ENCODE measurements around the gene D2HGDH. TPM values are rescaled to one million over a fixed set of nuclear protein-coding genes. Genes with fewer than 3 reads are reported as not detected.

Gene D2HGDH
- total RNA-seq, 1 experiment from 2014 or later: 53.3 TPM

GRCh38 chr2:241701399-241702154 lies 32.9 kb upstream of the D2HGDH start, which contains the start of gene ING5:
TSS of gene ING5 (plus strand) at chr2:241702039. CDS start at chr2:241702066, 27 bp downstream.
- peaks cover 73% of the 10 kb centered on the region for H3K36me3 Mint-ChIP-seq (ENCODE audit: insufficient read depth, unreplicated experiment)
- H3K4me1 Mint-ChIP-seq (ENCODE audit: low read depth, unreplicated experiment): peaks cover 10% of the 10 kb centered on the region
- intact Hi-C loops (cut with micrococcal nuclease; ENCODE audit: unreplicated experiment): no loop called here
- peak within 1 kb of the TSS; percentile 90 for H3K4me3 Mint-ChIP-seq (ENCODE audit: low read depth, unreplicated experiment)
- H3K27me3 Mint-ChIP-seq (ENCODE audit: unreplicated experiment): no peaks in the 10 kb centered on the region
- peak within 1 kb of the TSS; percentile 93 for H3K27ac Mint-ChIP-seq (ENCODE audit: unreplicated experiment)
- peaks cover 4% of the 10 kb centered on the region for H3K9me3 Mint-ChIP-seq (ENCODE audit: low read depth, unreplicated experiment)
- TSS peak; percentile 89 for BruUV-seq (replicated peaks)
- DNase-seq: peak; percentile 99
- TF ChIP-seq CTCF (IDR thresholded peaks at IDR 0.05; ENCODE audit: unreplicated experiment): peak; percentile 36
- CTCF ChIA-PET: interaction anchor here (0.6 to 1.1 kb wide), 4 partner anchors 15 to 229 kb away, joined by 3 to 6 read pairs (median 4); no protein-coding TSS in a partner anchor

- CTCF ChIA-PET: interaction anchor here (0.6 to 1.1 kb wide), 5 partner anchors 14 to 228 kb away, joined by 3 to 6 read pairs (median 4); no protein-coding TSS in a partner anchor
- Mint-ChIP-seq H3K27ac (ENCODE audit: unreplicated experiment) (peak overlapping the region; percentile 64), H3K9me3 (ENCODE audit: low read depth, unreplicated experiment) (peaks cover 4% of the 10 kb centered on the region), H3K36me3 (ENCODE audit: insufficient read depth, unreplicated experiment) (peaks cover 81% of the 10 kb centered on the region), H3K4me1 (ENCODE audit: low read depth, unreplicated experiment) (peaks cover 10% of the 10 kb centered on the region), H3K27me3 (ENCODE audit: unreplicated experiment) (no peaks in the 10 kb centered on the region), H3K4me3 (ENCODE audit: low read depth, unreplicated experiment) (peak overlapping the region; percentile 90)
- peak; percentile 92 for DNase-seq
- peak; percentile 50 for TF ChIP-seq CTCF (IDR thresholded peaks at IDR 0.05; ENCODE audit: unreplicated experiment)
- intact Hi-C loops (cut with micrococcal nuclease; ENCODE audit: unreplicated experiment): no loop called here
- BruUV-seq (replicated peaks): no TSS peak
These were observed 32.0 kb upstream of the D2HGDH start for GRCh38 chr2:241702155-241703031.

- peaks cover 4% of the 10 kb centered on the region for H3K9me3 Mint-ChIP-seq (ENCODE audit: low read depth, unreplicated experiment)
- BruUV-seq (replicated peaks): no TSS peak
- intact Hi-C loops (cut with micrococcal nuclease; ENCODE audit: unreplicated experiment): no loop called here
- peak overlapping the region; percentile 90 for H3K4me3 Mint-ChIP-seq (ENCODE audit: low read depth, unreplicated experiment)
- no peak for DNase-seq
- peak overlapping the region; percentile 64 for H3K27ac Mint-ChIP-seq (ENCODE audit: unreplicated experiment)
- no peak for TF ChIP-seq CTCF (IDR thresholded peaks at IDR 0.05; ENCODE audit: unreplicated experiment)
- H3K4me1 Mint-ChIP-seq (ENCODE audit: low read depth, unreplicated experiment): peaks cover 10% of the 10 kb centered on the region
- no peaks in the 10 kb centered on the region for H3K27me3 Mint-ChIP-seq (ENCODE audit: unreplicated experiment)
- peaks cover 85% of the 10 kb centered on the region for H3K36me3 Mint-ChIP-seq (ENCODE audit: insufficient read depth, unreplicated experiment)
- CTCF ChIA-PET: no interaction called here
These were observed 31.3 kb upstream of the D2HGDH start for GRCh38 chr2:241703032-241703604.

- H3K9me3 Mint-ChIP-seq (ENCODE audit: low read depth, unreplicated experiment): peaks cover 4% of the 10 kb centered on the region
- no peak overlapping the region for H3K27ac Mint-ChIP-seq (ENCODE audit: unreplicated experiment)
- DNase-seq: no peak
These were observed 27.9 kb upstream of the D2HGDH start for GRCh38 chr2:241706537-241706936.

More at GRCh38 chr2:241706537-241706936, 27.9 kb upstream of the D2HGDH start:
- Mint-ChIP-seq H3K4me1 (ENCODE audit: low read depth, unreplicated experiment) (peaks cover 10% of the 10 kb centered on the region), H3K27me3 (ENCODE audit: unreplicated experiment) (no peaks in the 10 kb centered on the region), H3K36me3 (ENCODE audit: insufficient read depth, unreplicated experiment) (peaks cover 83% of the 10 kb centered on the region), H3K4me3 (ENCODE audit: low read depth, unreplicated experiment) (no peak overlapping the region)
- intact Hi-C loops (cut with micrococcal nuclease; ENCODE audit: unreplicated experiment): no loop called here
- no TSS peak for BruUV-seq (replicated peaks)
- CTCF ChIA-PET: no interaction called here
- TF ChIP-seq CTCF (IDR thresholded peaks at IDR 0.05; ENCODE audit: unreplicated experiment): no peak
